ENCODE measurements around the gene ZNF358.

DNA sequence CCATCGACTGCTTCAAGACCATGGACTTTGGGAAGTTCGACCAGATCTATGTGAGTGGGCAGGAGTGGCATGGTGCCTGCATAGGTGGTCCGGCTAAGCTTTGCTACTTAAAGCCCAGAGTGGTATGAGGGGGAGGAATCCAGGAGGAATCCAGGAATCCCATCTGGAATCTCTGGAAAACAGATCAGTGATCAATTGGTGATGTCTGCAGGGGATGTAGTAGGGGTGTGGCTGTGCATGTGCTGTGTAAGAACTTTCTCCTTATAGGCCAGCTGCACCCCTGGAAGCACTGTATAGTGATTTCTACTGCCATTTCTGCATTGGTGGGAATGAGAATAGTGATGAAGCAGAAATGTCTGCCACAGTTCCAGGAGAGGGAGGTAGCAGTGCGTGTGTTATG is 43.2 kb downstream of the ZNF358 start:
- TF ChIP-seq, protein P1, sequence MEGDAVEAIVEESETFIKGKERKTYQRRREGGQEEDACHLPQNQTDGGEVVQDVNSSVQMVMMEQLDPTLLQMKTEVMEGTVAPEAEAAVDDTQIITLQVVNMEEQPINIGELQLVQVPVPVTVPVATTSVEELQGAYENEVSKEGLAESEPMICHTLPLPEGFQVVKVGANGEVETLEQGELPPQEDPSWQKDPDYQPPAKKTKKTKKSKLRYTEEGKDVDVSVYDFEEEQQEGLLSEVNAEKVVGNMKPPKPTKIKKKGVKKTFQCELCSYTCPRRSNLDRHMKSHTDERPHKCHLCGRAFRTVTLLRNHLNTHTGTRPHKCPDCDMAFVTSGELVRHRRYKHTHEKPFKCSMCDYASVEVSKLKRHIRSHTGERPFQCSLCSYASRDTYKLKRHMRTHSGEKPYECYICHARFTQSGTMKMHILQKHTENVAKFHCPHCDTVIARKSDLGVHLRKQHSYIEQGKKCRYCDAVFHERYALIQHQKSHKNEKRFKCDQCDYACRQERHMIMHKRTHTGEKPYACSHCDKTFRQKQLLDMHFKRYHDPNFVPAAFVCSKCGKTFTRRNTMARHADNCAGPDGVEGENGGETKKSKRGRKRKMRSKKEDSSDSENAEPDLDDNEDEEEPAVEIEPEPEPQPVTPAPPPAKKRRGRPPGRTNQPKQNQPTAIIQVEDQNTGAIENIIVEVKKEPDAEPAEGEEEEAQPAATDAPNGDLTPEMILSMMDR (IDR thresholded peaks at IDR 0.05): no peak
- TF ChIP-seq POLR2A (IDR thresholded peaks at IDR 0.05): no peak
